Posterior vena cava (tissue), 2 donors: ENCODE measurements around the gene IL26. TPM values are rescaled to one million over a fixed set of nuclear protein-coding genes. Genes with fewer than 3 reads are reported as not detected.
A peak's percentile ranks its signal among the peaks of the same experiment; 100 is the strongest.

Source experiments
- DNase-seq: peaks from one replicate; pipeline ENCODE4 v3.0.0-alpha.2; 2020; ENCODE audit warnings: low spot score
- intact Hi-C, 2 donors: fragments of 100-400 bp; cut with DNase I; formaldehyde crosslinking; loops; one replicate each; pipeline versions ENCODE4 v1.14.1 to v1.14.2; 2022 to 2023
- total RNA-seq, 2 donors: library from RNA; stranded (reverse); fragmentation: NEBNext Ultra II Directional; extraction: Animal tissue kit (Norgen Biotek cat#: 25700); gene quantifications; one replicate each; pipeline ENCODE4 v1.2.1, GENCODE V29; 2021
- donor health status: DM: yes; HTN: yes; CAD: no.
- donor health status: DM: yes; HTN: yes; CAD: no.

IL26 gene
- total RNA-seq, 2 donors from 2014 or later, result not detected

- intact Hi-C loops, result no loop called here
- no peak for DNase-seq
Measured at GRCh38 chr12:68245180-68246021, 19.8 kb upstream of the IL26 start.

- no peak for DNase-seq
- intact Hi-C loops, result no loop called here
Measured at GRCh38 chr12:68242777-68243176, 17.2 kb upstream of the IL26 start.

GRCh38 chr12:68240975-68241374, 15.4 kb upstream of the IL26 start:
- intact Hi-C loops, result no loop called here

GRCh38 chr12:68240079-68240478, 14.5 kb upstream of the IL26 start:
- intact Hi-C loops, result no loop called here
- no peak for DNase-seq

More at GRCh38 chr12:68240975-68241374, 15.4 kb upstream of the IL26 start:
- no peak for DNase-seq

- intact Hi-C loops, result no loop called here
- DNase-seq, result no peak
Measured at GRCh38 chr12:68239309-68239982, 13.8 kb upstream of the IL26 start.

GRCh38 chr12:68237619-68238018, 12.0 kb upstream of the IL26 start:
- intact Hi-C loops, result no loop called here
- no peak for DNase-seq

GRCh38 chr12:68237078-68237477, 11.5 kb upstream of the IL26 start:
- intact Hi-C loops, result no loop called here
- DNase-seq, result no peak

- no peak for DNase-seq
- intact Hi-C loops, result no loop called here
Measured at GRCh38 chr12:68236421-68237059, 10.9 kb upstream of the IL26 start.

GRCh38 chr12:68235576-68235975, 10.0 kb upstream of the IL26 start:
- no peak for DNase-seq
- intact Hi-C loops, result no loop called here

- intact Hi-C loops, result no loop called here
- DNase-seq, result no peak
Measured at GRCh38 chr12:68234140-68234539, 8.5 kb upstream of the IL26 start.

- intact Hi-C loops, result no loop called here
Measured at GRCh38 chr12:68233498-68233897, 7.9 kb upstream of the IL26 start.

GRCh38 chr12:68231691-68232090, 6.1 kb upstream of the IL26 start:
- no peak for DNase-seq
- intact Hi-C loops, result no loop called here

More at GRCh38 chr12:68233498-68233897, 7.9 kb upstream of the IL26 start:
- no peak for DNase-seq

- DNase-seq, result no peak
- intact Hi-C loops, result no loop called here
Measured at GRCh38 chr12:68231229-68231628, 5.6 kb upstream of the IL26 start.

- intact Hi-C loops, result loop anchor here in 1 of 2 donors (5.0 kb wide), 1 partner anchor 82 kb away; no protein-coding TSS in a partner anchor
Measured at GRCh38 chr12:68229956-68230355, 4.3 kb upstream of the IL26 start.

GRCh38 chr12:68227356-68227755, 1.7 kb upstream of the IL26 start:
- DNase-seq, result no peak
- intact Hi-C loops, result loop anchor here in 1 of 2 donors (5.0 kb wide), 1 partner anchor 85 kb away; no protein-coding TSS in a partner anchor

More at GRCh38 chr12:68229956-68230355, 4.3 kb upstream of the IL26 start:
- DNase-seq, result no peak

- no peak for DNase-seq
- intact Hi-C loops, result loop anchor here in 1 of 2 donors (5.0 kb wide), 1 partner anchor 88 kb away; no protein-coding TSS in a partner anchor
Measured at GRCh38 chr12:68224613-68225285, 861 bp downstream of the IL26 start.

- peak; percentile 92 for DNase-seq
- intact Hi-C loops, result loop anchor here in 1 of 2 donors (2.0 kb wide), 1 partner anchor 94 kb away; no protein-coding TSS in a partner anchor
Measured at GRCh38 chr12:68223067-68223747, 2.4 kb downstream of the IL26 start.

GRCh38 chr12:68222326-68222725, 3.3 kb downstream of the IL26 start:
- DNase-seq, result no peak
- intact Hi-C loops, result loop anchor here in 1 of 2 donors (2.0 kb wide), 1 partner anchor 94 kb away; no protein-coding TSS in a partner anchor

GRCh38 chr12:68221497-68221896, 4.1 kb downstream of the IL26 start:
- no peak for DNase-seq
- intact Hi-C loops, result no loop called here
